SKM-1 treated with dmso at 0.1 percent for 144 hours (cell line): ENCODE results near the gene MEX3A.
"Not testable (repeated sequence)": the region's sequence is repeated elsewhere in the genome, so short reads cannot be mapped to it uniquely, and the experiment has no call there.

Source experiments
- DNase-seq: peaks from one replicate; lab custom pipeline; 2025; ENCODE audit not compliant: unreplicated experiment; lab: John Stamatoyannopoulos, UW

MEX3A gene

GRCh38 chr1:156056326-156056849 is 25.9 kb downstream of the MEX3A start:
- DNase-seq, result no peak

- no peak for DNase-seq
Observed at GRCh38 chr1:156055281-156056048, 26.8 kb downstream of the MEX3A start.

DNA sequence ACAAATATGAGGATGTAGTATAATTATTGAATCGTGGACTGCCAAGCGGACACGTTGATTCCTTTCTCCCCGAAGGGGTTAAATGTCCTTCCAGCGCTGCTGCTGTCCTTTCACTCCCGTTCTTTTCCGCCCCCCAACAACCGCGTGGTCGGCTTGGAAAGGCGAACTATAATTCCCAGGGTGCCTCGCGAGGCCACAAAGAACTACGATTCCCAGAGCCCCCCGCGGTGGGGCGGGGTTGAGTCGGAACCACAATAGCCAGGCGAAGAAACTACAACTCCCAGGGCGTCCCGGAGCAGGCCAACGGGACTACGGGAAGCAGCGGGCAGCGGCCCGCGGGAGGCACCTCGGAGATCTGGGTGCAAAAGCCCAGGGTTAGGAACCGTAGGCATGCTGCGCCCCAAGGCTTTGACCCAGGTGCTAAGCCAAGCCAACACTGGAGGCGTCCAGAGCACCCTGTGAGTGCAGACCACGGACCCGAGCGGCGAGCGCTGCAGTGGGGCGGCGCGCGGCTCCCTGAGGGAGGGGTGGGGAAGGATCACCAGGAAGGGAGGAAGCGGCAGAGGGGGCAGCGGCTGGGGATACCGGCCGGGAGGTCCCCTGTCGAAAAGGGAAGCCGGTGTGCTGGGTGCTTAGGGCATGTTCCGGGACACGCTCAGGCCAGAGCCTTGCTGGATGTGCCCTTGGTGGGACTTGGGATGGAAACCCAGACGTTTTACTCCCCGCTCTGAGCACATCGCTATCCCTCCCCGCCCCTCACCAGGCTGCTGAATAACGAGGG is 27.6 kb downstream of the MEX3A start, which contains the start of gene LAMTOR2:
Gene LAMTOR2 (plus strand): TSS at position 283 of the 781 bp plus-strand sequence. CDS start 108 bp downstream, at position 391.
- DNase-seq, result peak; percentile 100

DNA sequence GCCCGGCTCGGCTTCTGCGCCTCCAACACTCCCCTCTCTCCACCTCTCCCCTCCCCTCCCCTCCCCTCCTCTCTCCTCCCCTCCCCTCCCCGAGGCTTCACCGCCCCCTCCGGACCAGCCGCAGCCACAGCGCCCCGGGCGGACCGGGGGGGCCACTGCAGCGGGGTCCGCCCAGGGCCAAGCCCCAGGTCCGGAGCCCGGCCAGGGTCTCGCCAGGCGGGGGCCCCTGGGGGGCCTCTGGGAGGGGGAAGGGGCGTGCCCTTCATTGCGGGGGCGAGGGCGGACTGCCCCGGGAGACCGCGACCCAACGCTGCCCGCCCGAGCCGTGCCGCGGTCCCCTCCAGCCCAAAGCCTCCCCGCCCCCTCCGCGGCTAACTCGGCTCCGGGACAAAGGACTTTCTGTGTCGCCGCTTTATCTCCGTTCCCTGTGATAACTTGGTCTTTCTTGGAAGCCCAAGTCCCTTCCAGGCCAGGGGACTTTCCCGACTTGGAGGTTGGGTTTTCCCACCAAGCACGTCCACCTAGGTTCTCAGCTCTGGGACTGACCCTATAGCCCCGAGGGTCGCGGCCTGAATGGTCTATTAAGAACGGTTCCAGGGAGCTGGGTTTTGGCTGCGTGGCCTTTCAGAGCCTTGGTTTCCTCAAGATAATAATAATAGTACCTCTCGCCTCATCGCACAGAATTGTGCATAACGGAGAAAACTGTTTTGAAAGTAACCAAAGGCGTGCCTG is 28.3 kb downstream of the MEX3A start, which contains the start of gene UBQLN4:
Gene UBQLN4 (minus strand): TSS at position 31 of the 732 bp plus-strand sequence. CDS start 97 bp downstream, outside the sequence.
- peak; percentile 84 for DNase-seq

- DNase-seq, result peak; percentile 60
Observed at GRCh38 chr1:156052862-156053767, 29.1 kb downstream of the MEX3A start.

DNA sequence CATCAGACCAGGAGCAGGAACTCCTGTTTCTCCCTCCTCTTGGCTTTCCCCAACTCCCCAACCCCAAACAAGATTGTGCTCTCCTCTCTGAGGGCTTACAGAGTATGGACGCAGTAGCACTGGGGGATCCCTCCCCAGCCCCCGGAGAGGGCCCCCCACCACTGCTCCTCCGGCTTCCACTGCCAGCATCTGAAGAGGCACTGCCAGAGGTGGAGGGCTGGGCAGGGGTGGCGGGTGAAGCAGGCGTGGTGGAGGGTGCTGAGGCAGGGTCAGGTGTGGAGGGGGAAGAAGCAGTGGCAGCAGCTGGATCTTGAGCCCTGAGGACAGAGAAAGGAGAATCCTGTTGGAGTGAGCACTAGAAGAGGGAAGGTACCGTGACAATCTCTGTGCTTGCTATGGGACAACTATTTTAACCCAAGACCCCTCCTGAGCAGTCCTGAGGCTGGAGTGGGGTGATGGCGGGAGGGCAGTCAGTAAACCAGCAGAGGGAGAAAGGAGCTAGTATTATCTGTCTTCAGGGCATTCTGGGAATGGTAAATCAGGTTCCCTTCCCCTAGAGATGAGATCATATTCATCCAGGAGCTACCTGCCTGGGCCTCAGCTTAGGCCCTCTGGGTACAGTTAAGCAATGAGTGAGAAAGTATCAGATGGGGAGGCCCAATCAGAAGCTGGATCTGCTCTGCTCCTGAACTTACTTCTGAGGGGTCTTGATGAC is 31.1 kb downstream of the MEX3A start:
- no peak for DNase-seq

GRCh38 chr1:156050376-156050775 is 31.9 kb downstream of the MEX3A start:
- DNase-seq, result no peak

DNA sequence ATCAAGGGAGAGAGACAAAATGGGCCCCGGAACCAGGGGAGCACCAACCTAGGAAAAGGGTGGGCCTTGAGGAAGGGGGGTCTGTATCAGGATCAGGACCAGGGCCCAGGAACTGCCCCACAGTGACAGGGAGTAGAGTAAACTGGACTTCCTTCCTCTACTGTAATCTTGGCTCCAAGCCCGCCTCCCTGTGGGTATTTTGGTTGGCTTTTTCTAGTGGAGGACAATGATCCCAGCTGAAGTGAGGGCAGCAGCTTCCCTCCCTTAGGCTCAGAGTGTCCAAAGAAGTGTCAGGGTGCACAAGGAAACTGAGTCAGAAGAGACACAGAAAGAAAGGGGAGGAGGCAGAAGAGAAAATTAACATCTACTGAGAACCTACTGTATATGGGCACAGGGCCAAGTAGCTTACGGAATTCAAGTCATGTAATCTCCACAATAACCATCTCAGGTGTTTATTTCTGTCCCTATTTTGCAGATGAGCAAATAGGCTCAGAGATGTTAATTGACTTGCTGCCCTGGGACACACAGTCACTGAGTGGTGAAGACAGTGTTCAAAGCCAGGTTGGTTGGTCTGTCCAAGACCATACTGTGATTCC is 33.5 kb downstream of the MEX3A start:
- DNase-seq, result no peak

DNA sequence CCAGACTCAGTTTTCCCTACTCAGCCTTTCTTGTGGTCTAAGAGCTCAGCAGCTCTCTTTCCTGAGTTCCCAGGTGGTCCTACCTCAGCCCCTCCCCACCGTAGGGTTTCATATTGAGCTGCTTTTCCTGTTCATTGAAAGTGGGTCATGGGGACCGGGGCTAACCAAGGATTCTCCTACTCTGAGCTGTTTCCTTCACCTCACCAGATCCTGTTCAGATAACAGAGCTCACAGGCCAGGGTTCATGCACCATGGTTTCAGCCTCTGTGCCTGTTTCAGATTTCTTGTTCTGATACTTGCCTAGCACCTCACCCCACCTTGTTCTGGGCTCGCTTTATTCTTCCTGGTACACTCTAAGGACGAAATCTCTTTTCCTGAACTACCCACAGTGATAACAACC is 37.2 kb downstream of the MEX3A start:
- no peak for DNase-seq

DNA sequence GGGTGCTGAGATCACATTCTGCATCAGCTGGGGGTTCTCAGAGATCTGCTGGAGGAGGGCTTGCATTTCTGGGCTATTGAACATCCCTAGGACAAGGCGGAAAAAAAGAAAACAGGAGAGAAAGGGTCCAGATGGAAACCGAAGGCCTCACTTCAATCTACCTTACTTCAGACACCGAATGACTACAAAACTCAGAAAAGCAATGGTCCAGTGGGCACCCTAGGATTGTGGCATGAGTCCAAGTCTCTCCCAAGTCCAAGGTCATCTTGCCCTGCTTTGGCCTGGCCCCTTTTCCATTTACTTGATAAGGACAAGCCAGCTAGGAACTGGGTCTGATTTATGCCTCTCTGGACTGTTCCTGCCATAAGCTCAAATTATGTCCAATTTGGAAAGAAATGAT is 39.4 kb downstream of the MEX3A start:
- DNase-seq, result no peak

DNA sequence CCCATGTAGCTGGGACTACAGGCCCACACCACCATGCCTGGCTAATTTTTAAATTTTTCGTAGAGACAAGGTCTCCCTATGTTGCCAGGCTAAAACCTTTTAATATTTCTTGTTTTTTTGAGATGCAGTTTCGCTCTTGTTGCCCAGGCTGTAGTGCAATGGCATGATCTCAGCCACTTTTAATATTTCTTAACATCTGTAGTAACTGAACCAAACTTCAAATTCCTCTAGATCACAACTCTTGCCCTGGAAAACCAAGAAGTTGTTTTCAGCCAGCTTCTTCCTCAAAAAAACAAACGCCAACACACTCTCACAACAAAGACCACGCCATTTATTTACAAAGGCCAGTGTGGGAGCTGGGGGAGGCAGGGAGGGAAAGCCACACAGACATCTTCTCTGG is 47.3 kb downstream of the MEX3A start:
- not testable (repeated sequence) for DNase-seq

DNA sequence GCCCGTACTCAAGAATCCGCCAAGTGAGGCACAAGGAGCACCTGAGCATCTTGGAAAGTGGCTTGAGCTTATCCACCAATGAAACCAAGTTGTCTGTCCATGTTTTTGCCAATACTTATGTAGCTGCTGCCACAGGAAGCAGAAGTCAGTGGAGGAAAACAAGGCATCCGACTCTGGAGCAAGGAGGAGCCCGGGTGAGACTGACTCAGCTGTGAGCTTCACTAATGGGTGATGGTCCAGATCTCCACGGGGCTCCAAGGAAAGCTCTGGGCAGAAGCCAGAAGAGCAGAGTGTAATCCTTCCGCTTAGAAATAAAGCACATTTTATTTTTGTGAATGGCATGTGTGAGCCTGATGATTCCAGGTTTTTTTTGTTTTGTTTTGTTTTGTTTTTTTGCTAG is 49.3 kb downstream of the MEX3A start:
- DNase-seq, result no peak

GRCh38 chr1:156026588-156026987 is 55.7 kb downstream of the MEX3A start:
- no peak for DNase-seq

DNA sequence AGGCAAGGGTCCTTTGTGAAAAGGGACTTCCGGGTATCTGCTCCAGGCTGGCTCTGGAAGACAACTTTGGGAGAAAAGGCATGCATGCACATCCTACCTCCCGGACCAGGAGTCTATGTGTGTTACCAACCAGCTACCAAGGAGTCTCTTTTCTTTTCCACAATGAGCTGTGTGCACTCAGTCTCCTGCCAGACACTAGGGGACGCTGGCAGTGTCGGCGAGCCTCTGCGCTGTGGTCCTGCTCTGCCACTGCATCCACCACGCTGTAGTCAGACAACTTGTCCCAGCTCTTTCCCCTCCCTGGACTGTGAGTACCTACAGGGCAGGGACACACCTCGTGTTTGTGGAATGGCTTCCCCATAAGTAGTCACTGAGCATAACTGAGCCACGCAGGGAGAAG is 56.4 kb downstream of the MEX3A start:
- DNase-seq, result peak; percentile 84

DNA sequence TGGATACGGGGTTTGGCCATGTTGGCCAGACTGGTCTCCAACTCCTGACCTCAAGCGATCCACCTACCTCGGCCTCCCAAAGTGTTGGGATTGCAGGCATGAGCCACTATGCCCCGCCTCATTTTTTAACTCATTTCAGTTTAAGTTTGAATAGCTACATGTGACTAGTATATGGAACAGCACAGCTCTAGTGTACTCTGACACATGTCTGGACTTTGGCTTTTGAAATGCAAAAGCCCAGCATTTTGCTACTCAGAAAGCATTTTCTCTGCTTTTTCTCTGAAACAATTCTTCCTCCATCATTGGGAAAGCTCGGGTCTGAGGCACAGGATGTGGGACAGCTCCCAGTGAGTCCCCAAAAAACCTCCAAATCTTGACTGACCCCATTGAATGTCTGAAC is 57.5 kb downstream of the MEX3A start:
- no peak for DNase-seq
